Caki2 (cell line): Measurements from ENCODE around the gene LUC7L3. TPM values are rescaled to one million over a fixed set of nuclear protein-coding genes. Genes with fewer than 3 reads are reported as not detected.

Experiments
- DNase-seq: peaks from one replicate; pipeline ENCODE4 v3.0.0-alpha.2; 2015; ENCODE audit warnings: low read depth
- in situ Hi-C: cut with HindIII; loops from 2 replicates; pipeline ENCODE4 v1.10.0; 2016; ENCODE audit warnings: low sequenced_read_pairs, low pct_unique_long_range_greater_than_20kb, mixed read lengths
- total RNA-seq: library from RNA; depleted of rRNA; stranded (reverse); fragments of >200 nt; shearing (Covaris generic); gene quantifications from 2 replicates; pipeline ENCODE4 v1.2.3, GENCODE V29; 2014; ENCODE audit warnings: low replicate concordance

LUC7L3 gene
- total RNA-seq, 1 experiment from 2014 or later: 9.2 TPM

DNA sequence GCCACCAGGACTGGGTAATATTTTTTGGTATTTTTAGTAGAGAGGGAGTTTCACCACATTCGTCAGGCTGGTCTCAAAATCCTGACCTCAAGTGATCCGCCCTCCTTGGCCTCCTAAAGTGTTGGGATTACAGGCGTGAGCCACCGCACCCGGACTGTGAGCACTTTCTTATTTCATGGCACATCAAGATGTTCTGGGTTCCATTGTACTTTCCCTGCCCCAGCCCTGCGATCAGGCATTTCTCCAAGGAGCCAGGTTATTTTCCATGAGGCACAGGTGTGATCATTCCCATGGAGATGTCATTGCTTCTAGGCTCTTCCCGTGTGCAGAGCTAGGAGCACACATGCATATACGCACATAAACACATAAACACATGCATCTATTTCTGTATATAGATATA lies 50.5 kb downstream of the LUC7L3 start:
- in situ Hi-C loops: no loop called here
- no peak for DNase-seq

DNA sequence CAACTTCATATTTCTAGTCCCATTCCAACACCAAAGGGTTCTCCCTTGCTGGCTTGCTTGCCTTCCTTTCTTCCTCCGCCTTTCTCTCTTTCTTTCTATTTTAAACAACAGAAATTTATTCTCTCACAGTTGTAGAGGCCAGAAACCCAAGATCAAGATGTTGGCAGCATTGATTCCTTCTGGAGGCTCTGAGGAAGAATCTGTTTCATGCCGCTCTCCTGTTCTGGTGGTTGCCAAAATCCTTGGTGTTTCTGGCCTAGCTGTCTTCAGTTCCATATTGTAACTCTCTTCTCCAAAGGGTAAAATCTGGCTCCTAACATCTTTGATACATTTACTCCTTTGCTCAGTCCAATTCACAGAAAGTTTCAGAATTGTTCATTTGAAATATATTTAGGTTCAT lies 50.9 kb downstream of the LUC7L3 start:
- in situ Hi-C loops: no loop called here
- DNase-seq: no peak

DNA sequence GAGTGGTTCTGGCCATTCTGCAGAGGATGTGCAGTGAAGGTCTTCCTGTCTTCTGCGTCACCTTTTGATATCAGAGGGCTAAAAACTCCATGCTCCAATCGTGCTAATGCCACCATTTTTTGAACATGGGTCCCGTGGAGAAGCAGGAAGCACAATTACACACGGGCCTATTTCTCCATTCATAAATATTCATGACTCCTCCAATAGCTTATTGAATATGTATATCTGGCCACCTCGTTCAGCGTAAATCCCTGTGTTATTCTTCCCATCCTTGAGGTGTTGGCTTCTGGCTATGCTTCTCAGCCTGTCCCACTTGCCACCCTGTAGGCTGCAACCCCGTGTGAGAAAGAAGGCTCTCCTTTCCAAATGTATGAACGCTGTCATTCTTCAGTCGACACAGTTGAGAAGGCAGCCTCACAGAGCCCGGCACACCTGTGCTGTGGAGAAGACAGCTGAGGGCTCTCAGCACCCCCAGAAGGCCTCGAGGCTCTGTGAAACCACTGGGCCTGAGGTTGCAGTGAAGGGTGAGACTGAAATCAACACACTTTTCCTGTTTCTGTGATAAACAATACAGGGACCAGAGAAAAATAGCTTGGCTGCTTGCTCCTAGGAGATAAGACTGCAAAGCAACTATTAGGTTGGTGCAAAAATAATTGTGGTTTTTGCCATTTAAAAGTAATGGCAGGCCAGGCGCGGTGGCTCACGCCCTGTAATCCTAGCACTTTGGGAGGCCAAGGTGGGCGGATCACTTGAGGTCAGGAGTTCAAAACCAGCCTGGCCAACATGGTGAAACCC lies 52.8 kb downstream of the LUC7L3 start:
- DNase-seq: no peak
- in situ Hi-C loops: no loop called here

DNA sequence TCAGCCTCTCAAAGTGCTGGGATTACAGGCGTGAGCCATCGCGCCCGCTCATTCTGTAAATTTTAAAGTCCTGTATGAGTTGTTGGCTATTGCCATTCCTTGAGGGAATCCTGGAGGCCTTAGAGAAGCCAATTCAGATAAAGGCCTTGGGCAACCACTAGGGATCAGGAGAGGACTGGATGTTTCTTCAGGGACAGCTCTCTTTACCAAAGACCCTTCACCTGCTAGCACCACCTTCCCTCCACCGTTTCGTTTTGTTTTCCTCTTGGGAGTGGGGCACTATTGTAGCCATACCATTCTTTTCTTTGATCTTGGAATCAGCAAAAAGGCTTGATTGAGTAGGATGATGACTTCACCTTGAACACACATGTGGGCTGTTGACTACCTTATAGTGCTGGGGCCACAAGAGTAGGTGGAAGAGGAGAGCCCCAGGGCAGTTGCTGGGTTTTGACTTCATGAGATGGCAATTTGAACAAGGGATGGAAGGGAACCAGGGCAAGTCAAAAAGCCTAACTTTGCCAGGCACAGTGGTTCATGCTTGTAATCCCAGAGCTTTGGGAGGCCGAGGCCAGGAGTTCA lies 54.9 kb downstream of the LUC7L3 start:
- DNase-seq: no peak
- in situ Hi-C loops: no loop called here

DNA sequence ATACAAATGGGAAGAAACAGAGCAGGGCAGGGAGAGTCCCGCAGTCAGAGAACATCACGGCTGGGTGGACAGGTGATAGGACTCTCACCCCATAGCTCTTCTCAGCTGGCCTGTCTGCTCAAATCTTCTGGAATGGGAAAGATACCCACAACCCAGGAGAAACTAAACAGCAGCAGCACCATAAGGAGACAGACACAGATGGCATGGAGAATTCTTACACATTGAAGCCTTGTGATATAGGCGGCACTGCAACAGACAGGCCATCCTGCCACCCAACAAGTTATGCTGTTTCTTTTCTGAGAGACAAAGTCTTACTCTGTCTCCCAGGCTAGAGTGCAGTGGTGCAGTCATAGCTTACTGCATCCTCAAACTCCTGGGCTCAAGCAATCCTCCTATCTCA lies 56.5 kb downstream of the LUC7L3 start:
- in situ Hi-C loops: no loop called here
- no peak for DNase-seq

DNA sequence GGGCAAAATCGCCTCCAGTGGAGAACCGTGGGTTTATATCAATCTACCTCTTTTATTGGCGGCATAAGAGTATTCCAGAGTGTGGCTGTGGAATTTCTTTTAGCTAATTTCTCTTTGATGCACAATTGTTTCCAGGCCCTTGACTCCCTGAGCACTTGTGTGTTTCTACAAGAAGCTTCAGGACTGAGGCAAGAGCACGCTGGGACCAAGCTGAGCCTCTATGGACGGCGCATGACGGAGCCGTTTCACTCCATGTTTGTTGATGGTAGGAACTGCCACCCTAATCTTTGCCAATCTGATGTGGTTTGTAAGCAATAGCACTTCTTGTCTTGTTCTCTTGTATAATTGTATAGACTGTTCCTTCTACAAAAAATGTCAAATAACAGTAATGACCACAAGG lies 59.1 kb downstream of the LUC7L3 start:
- no peak for DNase-seq
- in situ Hi-C loops: no loop called here

DNA sequence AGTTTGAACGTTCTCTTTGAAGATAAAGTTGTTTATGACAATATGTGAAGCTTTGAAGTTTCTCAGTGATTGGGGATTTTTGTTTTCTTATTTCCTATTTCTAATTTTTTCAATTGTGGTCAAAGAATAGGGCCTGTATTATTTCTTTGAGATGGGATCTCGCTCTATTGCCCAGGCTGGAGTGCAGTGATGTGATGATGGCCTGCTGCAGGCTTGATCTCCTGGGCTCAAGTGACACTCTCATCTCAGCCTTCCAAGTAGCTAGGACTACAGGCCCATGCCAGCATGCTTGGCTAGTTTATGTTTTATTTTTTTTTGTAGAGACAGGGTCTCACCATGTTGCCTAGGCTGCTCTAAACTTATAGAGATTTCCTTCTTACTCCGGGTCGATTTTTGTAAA lies 59.6 kb downstream of the LUC7L3 start:
- in situ Hi-C loops: no loop called here
- no peak for DNase-seq

DNA sequence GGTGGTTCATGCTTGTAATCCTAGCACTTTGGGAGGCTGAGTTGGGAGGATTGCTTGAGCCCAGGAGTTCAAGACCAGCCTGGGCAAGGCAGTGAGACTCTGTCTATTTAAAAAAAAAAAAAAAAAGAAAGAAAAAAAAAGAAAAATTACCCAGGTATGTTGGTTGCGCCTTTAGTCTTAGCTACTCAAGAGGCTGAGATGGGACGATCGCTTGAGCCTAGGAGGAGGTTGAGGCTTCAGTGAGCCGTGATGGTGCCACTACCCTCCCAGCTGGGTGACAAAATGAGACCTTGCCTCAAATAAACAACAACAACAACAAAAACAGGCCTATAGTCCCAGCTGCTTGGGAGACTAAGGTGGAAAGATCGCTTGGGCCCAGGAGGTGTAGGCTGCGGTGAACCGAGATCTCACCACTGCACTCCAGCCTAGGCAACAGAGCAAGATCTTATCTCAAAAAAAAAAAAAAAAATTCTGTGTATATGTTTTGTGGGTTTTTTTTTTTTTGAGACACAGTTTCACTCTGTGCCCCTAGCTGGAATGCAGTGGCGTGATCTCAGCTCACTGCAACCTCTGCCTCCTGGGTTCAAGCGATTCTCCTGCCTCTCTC lies 60.4 kb downstream of the LUC7L3 start:
- DNase-seq: no peak
- in situ Hi-C loops: no loop called here

DNA sequence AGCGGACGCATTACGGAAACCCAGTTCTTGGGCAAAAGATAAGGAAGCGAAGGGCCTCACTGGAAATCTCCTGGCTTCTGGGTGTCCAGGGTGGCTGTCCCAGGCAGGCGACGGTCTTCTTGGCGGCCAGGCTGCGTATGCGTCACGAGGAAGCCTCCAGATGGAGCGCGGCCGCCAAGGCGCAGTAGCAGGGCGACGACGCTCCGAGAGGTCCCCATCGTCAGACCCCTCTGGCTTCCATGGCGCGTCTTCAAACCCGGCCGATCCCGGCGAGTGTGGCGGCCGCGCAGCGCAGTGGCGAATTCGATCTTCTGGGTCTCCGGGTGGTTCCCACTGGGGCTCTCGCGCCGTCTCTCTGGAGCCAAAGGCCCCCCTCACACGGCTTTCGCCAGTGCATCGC lies 61.8 kb downstream of the LUC7L3 start:
- in situ Hi-C loops: no loop called here
- no peak for DNase-seq

DNA sequence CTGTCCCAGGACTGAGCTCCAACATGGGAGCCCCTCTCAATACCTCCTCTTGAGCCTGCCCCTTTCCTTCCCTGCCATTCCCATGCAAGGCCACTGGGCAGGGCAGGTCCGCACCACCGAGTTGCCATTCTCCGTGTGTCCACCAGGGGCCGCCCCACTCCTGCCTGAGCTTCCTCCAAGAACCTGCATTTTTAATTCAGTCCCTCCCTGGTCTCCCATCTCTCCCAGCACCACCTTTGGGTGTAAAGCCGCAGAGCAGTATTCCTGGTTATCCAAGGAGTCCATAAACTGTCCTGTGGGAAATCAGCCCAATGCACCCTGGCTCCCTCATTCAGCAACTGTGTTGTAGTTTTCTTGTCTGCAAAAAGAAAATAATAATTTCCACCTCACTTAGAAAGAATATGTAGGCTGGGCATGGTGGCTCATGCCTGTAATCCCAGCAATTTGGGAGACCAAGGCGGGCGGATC lies 63.8 kb downstream of the LUC7L3 start:
- in situ Hi-C loops: no loop called here
- DNase-seq: peak; percentile 85

DNA sequence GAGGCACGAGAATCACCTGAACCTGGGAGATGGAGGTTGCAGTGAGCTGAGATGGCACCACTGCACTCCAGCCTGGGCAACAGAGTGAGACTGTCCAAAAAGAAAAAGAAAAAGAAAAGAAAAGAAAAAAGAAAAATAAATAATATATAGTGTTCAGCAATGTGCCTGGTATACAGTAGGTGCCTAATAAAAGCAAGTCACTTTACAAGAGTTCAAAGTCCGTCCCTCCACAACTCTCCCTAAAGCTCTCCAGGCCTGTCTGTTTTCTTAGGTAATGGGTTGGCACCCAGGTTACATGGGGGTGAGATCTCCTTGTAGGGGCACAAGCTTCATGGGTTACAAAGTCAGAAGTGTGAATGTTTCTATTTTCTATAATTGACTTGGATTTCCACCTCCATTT lies 64.5 kb downstream of the LUC7L3 start:
- DNase-seq: no peak
- in situ Hi-C loops: no loop called here

DNA sequence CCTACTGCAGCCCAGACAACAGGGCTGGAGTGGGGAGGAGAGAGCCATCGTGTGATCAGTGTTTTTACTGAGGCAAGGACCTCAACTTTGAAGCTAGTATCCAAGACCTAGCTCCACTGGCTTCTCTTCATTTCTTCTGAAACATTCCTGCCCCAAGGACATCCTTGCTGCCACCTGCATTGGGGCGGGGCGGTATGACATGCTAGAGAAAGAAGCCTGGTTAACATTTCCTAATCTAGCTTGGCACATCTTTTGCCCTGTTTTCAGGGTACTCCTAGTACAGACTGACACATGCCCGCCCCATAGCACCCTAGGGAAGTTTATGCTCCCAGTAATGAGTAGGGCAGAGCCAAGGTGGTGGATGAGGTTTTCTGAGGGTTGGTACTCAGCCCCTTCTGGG lies 65.7 kb downstream of the LUC7L3 start:
- in situ Hi-C loops: no loop called here
- DNase-seq: no peak

DNA sequence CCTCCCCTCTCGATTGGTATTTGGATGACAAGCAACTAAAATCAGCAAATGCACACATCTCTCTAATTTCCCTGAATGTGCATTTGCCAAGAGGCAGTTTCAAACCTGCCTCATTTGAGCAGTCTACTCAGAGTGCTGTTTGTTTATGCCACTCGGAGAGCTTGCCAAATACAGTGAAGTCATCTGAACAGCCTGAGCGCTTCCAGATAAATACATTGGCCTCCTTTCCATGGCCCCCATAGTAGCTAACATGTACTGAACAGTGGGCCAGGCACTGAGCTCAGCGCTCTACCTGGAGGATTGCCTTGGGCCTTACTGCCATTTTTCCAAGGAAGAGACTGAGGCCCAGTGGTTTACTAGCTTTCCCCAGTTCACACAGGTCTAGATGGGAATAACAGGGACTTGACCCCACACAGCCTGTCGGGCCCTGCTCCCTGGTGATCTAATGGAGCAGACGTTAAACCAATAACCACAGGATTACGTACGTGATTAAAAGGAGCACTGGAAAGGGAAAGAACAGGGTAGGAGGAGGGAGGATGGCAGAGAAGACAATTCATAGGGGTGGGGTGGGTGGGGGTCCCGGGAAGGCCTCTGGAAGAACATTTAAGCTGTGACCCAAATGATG lies 66.7 kb downstream of the LUC7L3 start:
- no peak for DNase-seq
- in situ Hi-C loops: no loop called here

DNA sequence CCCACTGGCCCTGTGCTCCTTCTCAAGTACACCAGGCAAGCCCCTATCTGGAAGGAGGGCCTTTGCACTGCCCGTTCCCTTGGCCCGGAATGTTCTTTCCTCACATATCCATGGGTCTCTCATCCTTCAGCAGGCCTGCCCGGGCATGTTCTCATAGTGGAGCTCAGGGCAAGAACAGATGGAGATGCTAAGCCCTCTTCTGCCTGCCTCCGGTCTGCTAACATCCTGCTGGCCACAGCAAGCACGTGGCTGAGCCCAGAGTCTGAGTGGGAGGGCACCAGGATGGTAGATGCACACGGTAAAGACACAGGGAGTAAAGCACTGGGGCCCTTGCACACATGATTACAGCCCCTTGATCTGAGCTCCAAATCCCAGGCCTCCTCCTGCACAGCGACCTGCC lies 67.7 kb downstream of the LUC7L3 start:
- in situ Hi-C loops: no loop called here

DNA sequence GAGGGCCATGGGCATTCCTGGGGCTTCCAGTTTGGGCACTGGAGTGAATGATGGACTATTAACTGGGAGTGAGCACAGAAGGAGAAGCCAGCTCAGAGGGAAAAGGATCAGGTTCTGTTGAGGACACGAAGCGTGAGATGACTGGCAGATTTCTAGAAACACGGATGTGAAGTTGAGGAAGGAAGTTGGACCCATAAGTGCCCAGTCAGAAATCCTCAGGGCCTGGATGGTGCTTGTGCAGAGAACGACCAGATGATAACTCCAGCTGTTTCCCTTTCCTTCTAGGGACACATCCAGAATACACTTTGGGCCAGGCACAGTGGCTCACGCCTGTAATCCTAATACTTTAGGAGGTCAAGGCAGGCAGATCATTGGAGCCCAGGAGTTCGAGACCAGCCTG lies 71.2 kb downstream of the LUC7L3 start:
- DNase-seq: no peak
- in situ Hi-C loops: no loop called here

More for the DNA sequence above, 67.7 kb downstream of the LUC7L3 start:
- no peak for DNase-seq

DNA sequence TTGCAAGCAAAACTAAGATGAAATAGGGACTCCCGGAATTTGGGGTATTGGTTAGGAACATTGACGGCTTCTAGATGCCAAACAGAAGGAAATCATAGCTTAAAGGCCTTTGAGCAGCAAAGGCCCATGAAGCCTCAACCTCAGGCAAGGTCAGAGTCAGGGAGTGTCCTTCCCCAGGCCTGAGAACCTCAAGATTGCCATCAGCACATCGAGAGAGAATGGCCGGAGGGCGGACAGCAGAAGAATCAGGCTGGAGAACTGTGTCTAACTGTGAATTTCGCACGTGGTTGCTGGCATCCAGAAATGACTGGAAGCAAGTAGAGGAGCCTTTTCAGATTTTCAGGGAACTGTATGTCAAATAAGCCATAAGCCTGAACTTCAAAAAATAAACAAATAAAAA lies 72.7 kb downstream of the LUC7L3 start:
- no peak for DNase-seq
- in situ Hi-C loops: no loop called here

DNA sequence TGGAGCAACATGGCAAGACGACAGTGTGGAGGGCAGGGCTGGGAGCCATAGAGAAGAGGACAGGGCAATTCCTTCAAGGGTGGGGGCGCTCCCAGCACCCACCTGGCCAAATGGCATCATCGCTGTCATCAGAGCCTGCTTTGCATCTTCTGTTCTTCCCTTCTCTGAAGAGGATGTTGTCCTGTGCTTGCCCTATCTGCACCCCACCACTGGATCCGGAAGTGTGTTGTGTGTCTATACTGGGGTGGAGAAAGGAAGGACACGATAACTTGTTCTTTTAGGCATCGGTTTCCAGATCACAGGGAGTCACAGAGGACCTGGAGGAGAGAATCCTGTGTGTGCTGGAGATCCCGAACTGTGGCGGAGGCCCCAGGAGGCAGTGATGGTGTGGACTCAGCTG lies 73.6 kb downstream of the LUC7L3 start:
- DNase-seq: no peak
- in situ Hi-C loops: no loop called here

DNA sequence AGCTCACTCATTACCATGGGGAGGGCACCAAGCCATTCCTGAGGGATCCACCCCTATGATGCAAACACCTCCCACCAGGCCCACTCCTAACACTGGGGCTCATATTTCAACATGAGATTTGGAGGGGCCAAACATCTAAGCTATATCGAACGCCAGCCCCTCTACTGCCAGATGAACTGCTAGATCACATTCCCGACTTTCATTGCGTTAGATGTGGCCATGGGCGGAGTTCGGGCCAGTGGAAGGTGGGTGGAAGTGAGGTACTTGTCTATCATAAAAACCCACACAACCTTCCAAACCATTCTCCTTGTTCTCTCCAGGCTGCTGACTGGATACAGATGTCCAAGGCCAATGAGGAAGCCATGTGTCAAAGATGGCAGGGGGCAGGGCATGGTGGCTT lies 75.0 kb downstream of the LUC7L3 start:
- no peak for DNase-seq
- in situ Hi-C loops: no loop called here

DNA sequence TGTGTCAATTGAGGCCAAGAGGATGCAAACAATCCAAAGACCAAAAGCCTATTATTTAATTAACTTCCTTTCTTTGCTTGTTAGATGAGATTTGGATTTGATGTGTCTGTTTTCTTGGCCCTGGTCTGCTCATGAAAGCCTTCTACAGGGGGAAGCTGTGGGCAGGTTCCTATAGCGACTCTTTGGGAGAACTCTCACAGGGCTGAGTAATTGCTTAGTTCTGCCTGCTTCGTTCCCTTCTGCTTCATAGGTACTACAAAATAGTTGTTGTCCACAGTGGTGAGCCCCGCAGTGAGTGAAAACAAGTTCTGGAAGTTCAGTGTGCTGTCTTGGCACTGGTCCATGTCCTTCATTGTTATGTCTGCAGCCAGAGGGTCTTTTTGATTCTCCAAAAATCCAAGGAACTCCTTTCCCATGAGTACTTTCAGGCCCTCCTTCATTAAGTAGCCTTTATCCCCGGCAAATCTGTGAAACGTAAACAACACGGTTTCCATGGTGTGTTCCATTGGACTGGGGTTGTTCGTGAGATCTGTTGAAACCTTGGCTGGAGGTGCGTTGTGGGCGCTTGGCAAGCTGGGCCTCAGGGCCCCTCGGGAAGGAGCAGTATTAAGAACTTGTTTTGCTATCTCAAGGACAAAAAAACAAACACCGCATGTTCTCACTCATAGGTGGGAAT lies 77.9 kb downstream of the LUC7L3 start:
- in situ Hi-C loops: no loop called here
- DNase-seq: no peak
